HG03025 (cell line): Measurements from ENCODE around the gene GAS2L3.
"Not testable (repeated sequence)": the region's sequence is repeated elsewhere in the genome, so short reads cannot be mapped to it uniquely, and the experiment has no call there.

Experiments
- ATAC-seq: cut with Tn5 transposase; IDR thresholded peaks from one replicate; pipeline ENCODE4 v1.9.1; 2021; ENCODE audit warnings: mild to moderate bottlenecking, moderate library complexity; ENCODE audit not compliant: unreplicated experiment, low FRiP score

Gene GAS2L3

GRCh38 chr12:100574187-100575074 lies 947 bp downstream of the GAS2L3 start:
- peak; percentile 12 for ATAC-seq

DNA sequence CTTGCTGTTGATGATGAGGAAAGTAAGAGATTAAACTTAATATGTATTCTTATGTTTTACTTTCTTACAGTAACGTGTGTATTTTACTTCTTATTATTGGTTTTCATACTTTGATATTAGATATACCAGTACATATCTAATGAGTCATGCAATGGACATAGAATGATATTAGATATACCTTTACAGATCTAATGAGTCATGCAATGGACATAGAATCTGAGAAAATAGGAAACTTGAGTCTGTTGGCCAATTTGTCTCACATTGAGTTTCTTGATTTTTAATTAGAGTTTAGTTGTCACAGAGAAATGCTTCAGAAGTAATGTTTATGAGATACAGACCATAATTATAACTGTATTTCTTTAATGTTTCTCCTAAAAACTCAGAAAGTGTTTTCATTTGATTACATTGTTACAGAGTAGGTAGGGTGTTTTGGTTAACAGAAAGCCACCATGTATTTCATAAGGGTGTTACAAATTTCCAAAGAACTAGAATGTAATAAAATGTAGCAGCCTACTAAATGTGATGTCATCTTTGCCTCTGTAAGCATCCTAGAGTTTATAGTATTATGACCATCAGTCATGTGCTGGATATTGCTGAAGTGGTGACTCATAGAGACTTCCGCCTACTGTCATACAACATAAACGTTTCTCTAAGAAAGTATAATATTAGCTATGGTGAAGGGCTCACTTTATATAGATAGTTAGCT lies 3.0 kb downstream of the GAS2L3 start:
- no peak for ATAC-seq

GRCh38 chr12:100578923-100579322 lies 5.4 kb downstream of the GAS2L3 start:
- ATAC-seq, result no peak

GRCh38 chr12:100579844-100580243 lies 6.4 kb downstream of the GAS2L3 start:
- no peak for ATAC-seq

GRCh38 chr12:100584256-100584655 lies 10.8 kb downstream of the GAS2L3 start:
- ATAC-seq, result no peak

- no peak for ATAC-seq
Measured at GRCh38 chr12:100591979-100592378, 18.5 kb downstream of the GAS2L3 start.

DNA sequence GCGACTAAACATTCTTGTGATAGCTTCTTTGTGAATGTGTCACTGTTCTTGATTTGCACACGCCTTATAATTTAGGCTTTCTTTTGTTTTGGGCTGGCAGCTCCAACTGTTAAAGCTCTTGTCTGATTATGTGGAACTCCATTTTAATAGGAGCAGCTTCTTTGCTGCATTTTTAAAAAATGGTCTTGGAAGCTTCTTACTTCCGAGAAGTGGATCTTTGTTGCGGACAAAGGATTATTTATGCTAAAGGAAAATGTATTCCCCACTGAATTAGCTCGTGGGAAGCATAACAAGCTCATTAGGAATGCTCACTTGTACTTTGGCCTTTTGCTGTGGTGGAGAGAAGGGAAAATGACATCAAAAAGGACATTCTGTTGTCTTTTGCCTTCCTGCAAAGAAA lies 20.0 kb downstream of the GAS2L3 start:
- ATAC-seq, result no peak

DNA sequence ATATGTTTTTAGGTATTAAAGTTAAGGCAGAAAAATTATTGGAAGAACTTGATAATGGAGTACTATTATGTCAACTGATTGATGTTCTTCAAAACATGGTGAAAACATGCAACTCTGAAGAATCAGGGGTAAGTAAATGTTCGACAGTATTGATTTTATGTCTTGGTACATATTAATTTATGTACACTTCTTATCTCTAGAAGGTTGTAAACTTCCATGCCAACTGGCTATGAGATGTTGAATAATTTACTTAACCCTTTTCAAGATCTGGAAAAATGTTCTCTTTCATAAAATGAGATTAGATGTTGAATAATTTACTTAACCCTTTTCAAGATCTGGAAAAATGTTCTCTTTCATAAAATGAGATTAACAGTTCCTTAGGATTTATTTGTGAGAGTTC lies 28.1 kb downstream of the GAS2L3 start:
- no peak for ATAC-seq

DNA sequence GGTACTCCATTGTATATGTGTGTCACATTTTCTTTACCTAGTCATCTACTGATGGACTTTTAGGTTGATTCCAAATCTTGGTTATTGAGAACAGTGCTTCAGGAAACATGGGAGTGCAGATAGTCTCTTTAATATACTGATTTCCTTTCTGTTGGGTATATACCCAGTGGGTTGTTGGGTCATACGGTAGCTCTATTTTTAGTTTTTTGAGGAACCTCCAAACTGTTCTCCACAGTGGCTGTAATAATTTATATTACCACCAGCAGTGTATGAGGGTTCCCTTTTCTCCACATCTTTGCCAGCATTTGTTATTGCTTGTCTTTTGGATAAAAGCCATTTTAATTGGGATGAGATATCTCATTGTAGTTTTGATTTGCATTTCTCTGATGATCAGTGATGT lies 29.5 kb downstream of the GAS2L3 start:
- ATAC-seq, result not testable (repeated sequence)

GRCh38 chr12:100608776-100609175 lies 35.3 kb downstream of the GAS2L3 start:
- ATAC-seq, result no peak

DNA sequence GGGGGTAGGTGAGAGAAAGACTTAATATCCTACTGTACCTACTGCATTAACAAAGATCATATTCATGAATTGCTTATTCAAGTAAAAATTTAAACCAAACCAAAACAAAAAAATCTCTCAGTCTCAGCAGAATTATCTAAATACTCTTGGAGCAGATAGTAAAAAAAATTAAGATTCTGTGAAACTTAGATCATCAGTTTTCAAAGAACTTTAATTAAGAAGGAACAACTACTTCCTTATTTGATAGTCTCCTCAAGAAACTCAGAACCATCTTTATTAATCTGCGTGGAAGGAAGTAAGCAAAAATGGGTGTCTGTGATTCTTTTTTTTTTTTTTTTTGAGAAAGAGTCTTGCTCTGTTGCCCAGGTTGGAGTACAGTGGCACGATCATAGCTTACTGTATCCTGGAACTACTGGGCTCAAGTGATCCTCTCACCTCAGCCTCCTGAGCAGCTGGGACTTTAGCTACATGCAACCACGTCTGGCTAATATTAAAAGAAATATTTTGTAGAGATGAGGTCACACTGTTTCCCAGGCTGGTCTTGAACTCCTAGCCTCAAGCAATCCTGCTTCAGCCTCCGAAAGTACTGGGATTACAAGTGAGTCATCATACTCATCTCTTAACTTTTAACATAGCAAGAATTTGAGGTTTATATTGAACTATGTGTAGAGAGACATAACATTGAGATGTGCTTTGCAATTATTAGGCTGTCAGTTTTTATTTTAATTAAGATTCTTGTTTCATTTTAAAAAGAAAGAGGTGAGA lies 37.4 kb downstream of the GAS2L3 start:
- no peak for ATAC-seq

- ATAC-seq, result no peak
Measured at GRCh38 chr12:100612606-100613005, 39.1 kb downstream of the GAS2L3 start.

DNA sequence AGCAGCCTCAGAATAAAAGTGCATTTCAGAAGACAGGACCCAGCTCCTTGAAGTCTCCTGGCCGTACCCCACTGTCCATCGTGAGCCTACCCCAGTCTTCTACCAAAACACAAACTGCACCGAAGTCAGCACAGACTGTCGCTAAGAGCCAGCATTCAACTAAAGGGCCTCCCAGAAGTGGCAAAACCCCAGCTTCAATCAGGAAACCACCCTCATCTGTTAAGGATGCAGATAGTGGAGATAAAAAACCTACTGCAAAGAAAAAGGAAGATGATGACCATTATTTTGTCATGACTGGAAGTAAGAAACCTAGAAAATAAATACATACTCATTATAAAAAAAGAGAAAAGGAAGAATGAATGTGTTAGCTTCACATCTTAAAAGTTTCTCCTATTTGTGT lies 51.1 kb downstream of the GAS2L3 start:
- ATAC-seq, result no peak

DNA sequence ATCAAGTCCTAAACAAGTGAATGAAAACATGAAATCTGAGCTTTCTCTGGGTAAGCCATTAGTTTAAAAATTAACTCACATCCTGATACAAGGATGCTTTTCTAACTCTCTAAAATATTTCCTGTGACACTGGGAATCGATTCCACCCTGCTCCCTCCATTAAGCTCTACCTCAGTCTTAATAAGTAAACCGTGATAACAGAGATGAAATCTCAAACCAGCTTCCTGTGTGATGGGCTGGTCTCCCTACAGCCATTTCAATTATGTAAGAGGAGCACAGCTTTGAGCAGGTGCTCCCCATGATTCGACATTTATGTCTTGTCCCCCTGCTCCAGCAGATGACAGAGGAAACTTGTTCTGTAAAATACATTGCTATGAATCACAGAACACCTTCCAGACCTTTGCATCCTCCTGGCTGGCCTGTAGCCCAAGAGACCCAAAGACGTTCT lies 59.0 kb downstream of the GAS2L3 start:
- ATAC-seq, result no peak

- ATAC-seq, result not testable (repeated sequence)
Measured at GRCh38 chr12:100633082-100633785, 59.8 kb downstream of the GAS2L3 start.

GRCh38 chr12:100643246-100643645 lies 69.8 kb downstream of the GAS2L3 start:
- ATAC-seq, result no peak

GRCh38 chr12:100646896-100647295 lies 73.4 kb downstream of the GAS2L3 start:
- no peak for ATAC-seq

- no peak for ATAC-seq
Measured at GRCh38 chr12:100651108-100651507, 77.6 kb downstream of the GAS2L3 start.

GRCh38 chr12:100651694-100652093 lies 78.2 kb downstream of the GAS2L3 start:
- no peak for ATAC-seq

DNA sequence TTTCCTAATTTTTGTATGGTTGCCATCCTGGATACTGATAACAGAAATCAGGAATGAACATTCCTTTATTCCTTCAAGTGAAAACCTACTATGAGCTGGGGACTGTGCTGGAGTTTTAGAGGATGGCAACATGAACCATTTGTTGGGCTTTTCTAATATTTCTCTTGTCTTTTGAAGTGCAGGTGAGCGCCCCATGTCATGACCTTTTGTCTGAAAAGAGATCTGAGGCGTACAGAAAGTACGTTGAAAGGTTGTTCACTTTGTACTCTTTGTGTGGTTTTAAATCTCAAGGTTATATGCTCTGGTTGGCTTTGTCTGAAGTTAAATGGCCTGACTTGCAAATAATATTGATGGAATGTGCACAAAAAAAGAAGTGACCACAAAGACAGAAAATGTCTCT lies 79.0 kb downstream of the GAS2L3 start:
- no peak for ATAC-seq
